Natural killer cell treated with Interleukin-12 subunit alpha and Interleukin-12 subunit beta and Interleukin-15 and Interleukin-18, amount 100 ng/mL, for 72 hours (primary cell): ENCODE results near the gene MT4. TPM values are rescaled to one million over a fixed set of nuclear protein-coding genes. Genes with fewer than 3 reads are reported as not detected.

ENCODE experiments used
- ATAC-seq, 2 donors: fragments of 150-1000 bp; cut with Tn5 transposase in 1 of 2; sonication (Bioruptor Pico), chemical (Tn5 transposase) in 1 of 2; 2 replicates each; pipeline ENCODE4 v1.10.0; 2021
- DNase-seq: peaks from one replicate; pipeline ENCODE4 v3.0.0; 2022; ENCODE audit warnings: low spot score
- H3K27ac Mint-ChIP-seq, 2 donors: 1 replicate in 1 of 2; 2 replicates in 1 of 2; pipeline ENCODE4 v1.8.0; 2022; ENCODE audit warnings: mixed read lengths in 2 of 2, mild to moderate bottlenecking in 1 of 2, moderate library complexity in 1 of 2
- H3K27me3 Mint-ChIP-seq, 2 donors: 1 replicate in 1 of 2; 2 replicates in 1 of 2; pipeline ENCODE4 v1.8.0; 2022; ENCODE audit warnings: mixed read lengths in 2 of 2
- H3K36me3 Mint-ChIP-seq: one replicate; pipeline ENCODE4 v1.8.0; 2022; ENCODE audit warnings: mixed read lengths
- H3K4me1 Mint-ChIP-seq, 2 donors: 1 replicate in 1 of 2; 2 replicates in 1 of 2; pipeline ENCODE4 v1.8.0; 2022; ENCODE audit warnings: low read depth in 2 of 2, mixed read lengths in 2 of 2, mild to moderate bottlenecking in 1 of 2
- H3K4me3 Mint-ChIP-seq: one replicate; pipeline ENCODE4 v1.8.0; 2022; ENCODE audit warnings: mixed read lengths
- H3K9me3 Mint-ChIP-seq: 2 replicates; pipeline ENCODE4 v1.8.0; 2022; ENCODE audit warnings: mixed read lengths
- total RNA-seq, 2 donors: library from RNA; stranded (reverse); gene quantifications; one replicate each; pipeline ENCODE4 v1.2.3, GENCODE V29; 2022

MT4 gene
- total RNA-seq, 2 donors from 2014 or later: not detected

- no peak for ATAC-seq
- peaks cover 4% of the 10 kb centered on the region for H3K36me3 Mint-ChIP-seq
- H3K4me1 Mint-ChIP-seq: peaks cover 65% of the 10 kb centered on the region in 2 donors
- no peak for DNase-seq
- H3K27me3 Mint-ChIP-seq: no peaks in the 10 kb centered on the region
- peak overlapping the region; percentile 97 for H3K4me3 Mint-ChIP-seq
- no peaks in the 10 kb centered on the region for H3K9me3 Mint-ChIP-seq
- peak overlapping the region; percentile 89 to 97 for H3K27ac Mint-ChIP-seq
These were observed 46.5 kb downstream of the MT4 start for GRCh38 chr16:56611281-56611833.

- Mint-ChIP-seq H3K9me3 (no peaks in the 10 kb centered on the region), H3K27me3 (peaks cover 0 to 4% of the 10 kb centered on the region in 2 donors), H3K4me3 (peak overlapping the region; percentile 71), H3K27ac (peak overlapping the region; percentile 93), H3K4me1 (peaks cover 51 to 56% of the 10 kb centered on the region in 2 donors), H3K36me3 (peaks cover 4% of the 10 kb centered on the region)
- DNase-seq (no peak), ATAC-seq (no peak)
These were observed 48.8 kb downstream of the MT4 start for GRCh38 chr16:56613706-56614105.

- peaks cover 42 to 52% of the 10 kb centered on the region in 2 donors for H3K4me1 Mint-ChIP-seq
- no peaks in the 10 kb centered on the region for H3K9me3 Mint-ChIP-seq
- no peaks in the 10 kb centered on the region for H3K36me3 Mint-ChIP-seq
- peak; percentile 9 to 79 for ATAC-seq
- peak overlapping the region; percentile 71 for H3K4me3 Mint-ChIP-seq
- H3K27ac Mint-ChIP-seq: peak overlapping the region; percentile 93
- H3K27me3 Mint-ChIP-seq: peaks cover 1 to 8% of the 10 kb centered on the region in 2 donors
- no peak for DNase-seq
These were observed 49.7 kb downstream of the MT4 start for GRCh38 chr16:56614549-56614991.

- peak overlapping the region; percentile 93 for H3K27ac Mint-ChIP-seq
- peaks cover 2 to 8% of the 10 kb centered on the region in 2 donors for H3K27me3 Mint-ChIP-seq
- DNase-seq (no peak), ATAC-seq (no peak)
- peaks cover 36 to 47% of the 10 kb centered on the region in 2 donors for H3K4me1 Mint-ChIP-seq
- H3K36me3 Mint-ChIP-seq: no peaks in the 10 kb centered on the region
- H3K9me3 Mint-ChIP-seq: no peaks in the 10 kb centered on the region
- H3K4me3 Mint-ChIP-seq: peak overlapping the region; percentile 30
These were observed 50.5 kb downstream of the MT4 start for GRCh38 chr16:56615353-56615752.

GRCh38 chr16:56616608-56617211, 51.8 kb downstream of the MT4 start:
- peaks cover 2 to 8% of the 10 kb centered on the region in 2 donors for H3K27me3 Mint-ChIP-seq
- H3K27ac Mint-ChIP-seq: no peak overlapping the region
- ATAC-seq (peak in 1 of 2 donors; percentile 12), DNase-seq (no peak)
- H3K4me3 Mint-ChIP-seq: peak overlapping the region; percentile 61
- no peaks in the 10 kb centered on the region for H3K36me3 Mint-ChIP-seq
- H3K9me3 Mint-ChIP-seq: no peaks in the 10 kb centered on the region
- peaks cover 24 to 34% of the 10 kb centered on the region in 2 donors for H3K4me1 Mint-ChIP-seq

GRCh38 chr16:56617212-56618085, 52.6 kb downstream of the MT4 start:
- Mint-ChIP-seq H3K4me3 (peak overlapping the region; percentile 61), H3K27me3 (peaks cover 2 to 8% of the 10 kb centered on the region in 2 donors), H3K27ac (peak overlapping the region in 1 of 2 donors; percentile 64), H3K9me3 (no peaks in the 10 kb centered on the region), H3K4me1 (peaks cover 24 to 31% of the 10 kb centered on the region in 2 donors), H3K36me3 (no peaks in the 10 kb centered on the region)
- DNase-seq (peak; percentile 80), ATAC-seq (peak; percentile 76 to 95)

- Mint-ChIP-seq H3K27ac (no peak overlapping the region), H3K4me1 (peaks cover 24 to 30% of the 10 kb centered on the region in 2 donors), H3K9me3 (no peaks in the 10 kb centered on the region), H3K27me3 (peaks cover 2 to 8% of the 10 kb centered on the region in 2 donors), H3K36me3 (no peaks in the 10 kb centered on the region), H3K4me3 (no peak overlapping the region)
- DNase-seq (no peak), ATAC-seq (no peak)
These were observed 53.3 kb downstream of the MT4 start for GRCh38 chr16:56618138-56618537.

Other genes starting within 250 kb of the MT4 start
- 10 to 100 TPM; 46.5 to 86.2 TPM for gene AMFR, start 139.5 kb upstream of the MT4 start, total RNA-seq
- gene NUDT21, start 113.7 kb upstream of the MT4 start, total RNA-seq: 100 to 1,000 TPM; 170 to 176 TPM
- 10 to 100 TPM; 50.1 to 72.1 TPM for gene OGFOD1, start 113.5 kb upstream of the MT4 start, total RNA-seq
- 10 to 100 TPM in 1 of 2 donors, 1 to 10 TPM in 1; 6.6 to 10.6 TPM for gene BBS2, start 45.0 kb upstream of the MT4 start, total RNA-seq
- 1 to 10 TPM in 1 of 2 donors, under 1 TPM in 1; 0.70 to 4.2 TPM for gene MT3, start 24.5 kb downstream of the MT4 start, total RNA-seq
- gene MT2A, start 43.5 kb downstream of the MT4 start, total RNA-seq: 1,000 to 10,000 TPM in 1 of 2 donors, 100 to 1,000 TPM in 1; 549 to 1,013 TPM
- gene MT1E, start 60.7 kb downstream of the MT4 start, total RNA-seq: 100 to 1,000 TPM in 1 of 2 donors, 10 to 100 TPM in 1; 58.5 to 148 TPM
- gene MT1M, start 67.6 kb downstream of the MT4 start, total RNA-seq: under 1 TPM in 1 of 2 donors, not detected in 1; 0.36 TPM
- 10 to 100 TPM in 1 of 2 donors, 1 to 10 TPM in 1; 6.3 to 22.4 TPM for gene MT1A, start 73.6 kb downstream of the MT4 start, total RNA-seq
- gene MT1B, start 86.8 kb downstream of the MT4 start, total RNA-seq: not detected
- gene MT1F, start 92.9 kb downstream of the MT4 start, total RNA-seq: 10 to 100 TPM; 11.1 to 19.9 TPM
- 1 to 10 TPM; 3.3 to 7.5 TPM for gene MT1G, start 103.0 kb downstream of the MT4 start, total RNA-seq
- gene MT1H, start 104.7 kb downstream of the MT4 start, total RNA-seq: not detected
- gene MT1X, start 117.4 kb downstream of the MT4 start, total RNA-seq: 10 to 100 TPM; 60.6 to 66.3 TPM
- gene NUP93, start 165.1 kb downstream of the MT4 start, total RNA-seq: 100 to 1,000 TPM; 111 to 171 TPM